Nephron progenitor cell (in vitro differentiated cells): ENCODE measurements around the gene TMC8.

Source experiments
- DNase-seq: peaks from one replicate; pipeline ENCODE4 v3.0.0; 2021
- H3K27ac Mint-ChIP-seq: 2 replicates; pipeline ENCODE4 v1.8.0; 2021; ENCODE audit warnings: mild to moderate bottlenecking, moderate library complexity, mixed read lengths
- H3K27me3 Mint-ChIP-seq: 2 replicates; pipeline ENCODE4 v1.8.0; 2021; ENCODE audit warnings: mild to moderate bottlenecking, low read depth, mixed read lengths; ENCODE audit not compliant: poor library complexity
- H3K36me3 Mint-ChIP-seq: 2 replicates; pipeline ENCODE4 v1.8.0; 2021; ENCODE audit warnings: low read depth, mixed read lengths
- H3K4me1 Mint-ChIP-seq: 2 replicates; pipeline ENCODE4 v1.8.0; 2021; ENCODE audit warnings: mixed read lengths
- H3K4me3 Mint-ChIP-seq: 2 replicates; pipeline ENCODE4 v1.8.0; 2021; ENCODE audit warnings: mild to moderate bottlenecking, moderate library complexity, mixed read lengths
- H3K9me3 Mint-ChIP-seq: 2 replicates; pipeline ENCODE4 v1.8.0; 2021; ENCODE audit warnings: mild to moderate bottlenecking, moderate library complexity, mixed read lengths
- CTCF ChIP-seq: fragments of 200-600 bp; sonication (generic); IDR thresholded peaks from 2 replicates; pipeline ENCODE4 v1.5.0; 2021; ENCODE audit warnings: antibody characterized with exemption

TMC8 gene

GRCh38 chr17:78089576-78090281 lies 40.8 kb upstream of the TMC8 start:
- Mint-ChIP-seq H3K4me1 (no peaks in the 10 kb centered on the region), H3K36me3 (peaks cover 74% of the 10 kb centered on the region)

GRCh38 chr17:78092794-78093324 lies 37.7 kb upstream of the TMC8 start:
- Mint-ChIP-seq H3K9me3 (no peaks in the 10 kb centered on the region), H3K36me3 (peaks cover 82% of the 10 kb centered on the region), H3K4me3 (no peak overlapping the region), H3K27ac (no peak overlapping the region), H3K4me1 (no peaks in the 10 kb centered on the region), H3K27me3 (no peaks in the 10 kb centered on the region)
- TF ChIP-seq CTCF: no peak
- no peak for DNase-seq

More at GRCh38 chr17:78089576-78090281, 40.8 kb upstream of the TMC8 start:
- Mint-ChIP-seq H3K27ac (no peak overlapping the region), H3K4me3 (no peak overlapping the region), H3K27me3 (no peaks in the 10 kb centered on the region), H3K9me3 (no peaks in the 10 kb centered on the region)
- no peak for DNase-seq
- no peak for TF ChIP-seq CTCF

- no peak for TF ChIP-seq CTCF
- no peaks in the 10 kb centered on the region for H3K27me3 Mint-ChIP-seq
- H3K4me1 Mint-ChIP-seq: no peaks in the 10 kb centered on the region
- peaks cover 90% of the 10 kb centered on the region for H3K36me3 Mint-ChIP-seq
- no peak for DNase-seq
- peaks cover 14% of the 10 kb centered on the region for H3K9me3 Mint-ChIP-seq
- no peak overlapping the region for H3K27ac Mint-ChIP-seq
- H3K4me3 Mint-ChIP-seq: no peak overlapping the region
Observed at GRCh38 chr17:78095035-78095434, 35.5 kb upstream of the TMC8 start.

- Mint-ChIP-seq H3K4me1 (no peaks in the 10 kb centered on the region), H3K9me3 (peaks cover 22% of the 10 kb centered on the region), H3K4me3 (no peak overlapping the region), H3K36me3 (peaks cover 96% of the 10 kb centered on the region), H3K27me3 (no peaks in the 10 kb centered on the region), H3K27ac (peak overlapping the region; percentile 34)
- TF ChIP-seq CTCF: no peak
- DNase-seq: no peak
Observed at GRCh38 chr17:78096093-78096492, 34.5 kb upstream of the TMC8 start.

GRCh38 chr17:78101112-78101511 lies 29.5 kb upstream of the TMC8 start:
- Mint-ChIP-seq H3K4me3 (no peak overlapping the region), H3K27me3 (no peaks in the 10 kb centered on the region), H3K9me3 (peaks cover 31% of the 10 kb centered on the region), H3K4me1 (peaks cover 5% of the 10 kb centered on the region), H3K36me3 (peaks cover 88% of the 10 kb centered on the region), H3K27ac (no peak overlapping the region)
- no peak for TF ChIP-seq CTCF
- DNase-seq: no peak

GRCh38 chr17:78101542-78101941 lies 29.0 kb upstream of the TMC8 start:
- H3K4me1 Mint-ChIP-seq: peaks cover 5% of the 10 kb centered on the region
- H3K4me3 Mint-ChIP-seq: no peak overlapping the region
- no peaks in the 10 kb centered on the region for H3K27me3 Mint-ChIP-seq
- DNase-seq: no peak
- TF ChIP-seq CTCF: no peak
- H3K36me3 Mint-ChIP-seq: peaks cover 84% of the 10 kb centered on the region
- H3K9me3 Mint-ChIP-seq: peaks cover 31% of the 10 kb centered on the region
- no peak overlapping the region for H3K27ac Mint-ChIP-seq
